ENCODE data around the gene RAB4B. TPM values are rescaled to one million over a fixed set of nuclear protein-coding genes. Genes with fewer than 3 reads are reported as not detected.

RAB4B gene
- total and polyA plus RNA-seq, 2 of the 13 experiments (the other 11 are each of a cell fraction or from before 2014, with no cell fraction given), result 3.3 to 5.4 TPM

DNA sequence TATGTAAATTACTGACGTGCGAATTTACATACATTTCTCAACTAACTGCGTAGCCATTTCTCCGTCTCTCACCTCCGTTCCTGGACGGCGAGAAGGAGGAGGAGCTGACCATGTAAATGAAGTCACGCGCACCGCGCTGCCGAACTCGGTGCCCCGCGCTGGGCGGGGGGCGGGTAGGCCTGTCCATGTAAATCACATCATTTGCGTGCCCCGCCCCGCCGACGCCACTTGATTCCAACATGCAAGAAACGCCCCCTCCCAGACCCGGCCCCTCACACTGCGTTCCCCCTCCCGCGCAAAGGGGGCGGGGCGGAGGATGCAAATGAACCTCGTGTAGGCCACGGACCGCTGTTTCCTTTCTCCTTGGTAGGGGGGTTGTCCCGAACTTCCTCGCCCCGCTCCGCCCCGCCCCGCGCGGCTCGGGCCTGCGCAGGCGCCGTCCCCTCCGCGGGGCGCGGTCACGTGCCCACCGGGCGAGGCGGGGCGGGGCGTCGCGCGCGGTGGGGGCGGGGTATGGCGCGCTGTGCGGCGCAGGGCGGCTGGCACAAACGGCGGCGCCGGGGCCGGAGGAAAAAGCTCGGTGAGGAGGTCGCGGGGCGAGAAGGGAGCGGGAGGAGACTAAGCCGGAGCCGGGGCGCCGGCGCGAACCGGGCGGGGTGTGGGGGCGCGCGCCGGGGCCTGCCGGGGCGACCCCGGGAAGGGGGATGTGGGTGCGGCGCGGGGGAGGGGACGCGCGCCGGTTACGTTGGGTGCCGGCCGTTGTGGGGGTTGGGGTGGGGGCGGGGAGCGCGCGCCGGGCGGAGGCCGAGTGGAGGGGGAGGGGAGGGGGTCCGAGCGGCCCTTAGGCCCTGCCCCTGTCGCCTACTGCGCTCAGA, 20.9 kb downstream of the RAB4B start, which contains the start of gene EGLN2 (continued):
- TF ChIP-seq, protein P1, sequence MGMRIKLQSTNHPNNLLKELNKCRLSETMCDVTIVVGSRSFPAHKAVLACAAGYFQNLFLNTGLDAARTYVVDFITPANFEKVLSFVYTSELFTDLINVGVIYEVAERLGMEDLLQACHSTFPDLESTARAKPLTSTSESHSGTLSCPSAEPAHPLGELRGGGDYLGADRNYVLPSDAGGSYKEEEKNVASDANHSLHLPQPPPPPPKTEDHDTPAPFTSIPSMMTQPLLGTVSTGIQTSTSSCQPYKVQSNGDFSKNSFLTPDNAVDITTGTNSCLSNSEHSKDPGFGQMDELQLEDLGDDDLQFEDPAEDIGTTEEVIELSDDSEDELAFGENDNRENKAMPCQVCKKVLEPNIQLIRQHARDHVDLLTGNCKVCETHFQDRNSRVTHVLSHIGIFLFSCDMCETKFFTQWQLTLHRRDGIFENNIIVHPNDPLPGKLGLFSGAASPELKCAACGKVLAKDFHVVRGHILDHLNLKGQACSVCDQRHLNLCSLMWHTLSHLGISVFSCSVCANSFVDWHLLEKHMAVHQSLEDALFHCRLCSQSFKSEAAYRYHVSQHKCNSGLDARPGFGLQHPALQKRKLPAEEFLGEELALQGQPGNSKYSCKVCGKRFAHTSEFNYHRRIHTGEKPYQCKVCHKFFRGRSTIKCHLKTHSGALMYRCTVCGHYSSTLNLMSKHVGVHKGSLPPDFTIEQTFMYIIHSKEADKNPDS (CRISPR knock-in tag; IDR thresholded peaks at IDR 0.05), result no peak
- TF ChIP-seq ZSCAN12 (CRISPR knock-in tag; IDR thresholded peaks at IDR 0.05) (no peak), SIN3A (IDR thresholded peaks at IDR 0.05; ENCODE audit: borderline replicate concordance, low read depth, low read length) (no peak; the same call in 1 of the 2 replicates), CEBPB (IDR thresholded peaks at IDR 0.05; ENCODE audit: borderline replicate concordance, low read depth, low read length) (peak; percentile 36; the same call in 1 of the 2 replicates), SALL1 (CRISPR knock-in tag; IDR thresholded peaks at IDR 0.05) (0 out of 2 replicates have a peak, but pooled peaks have one; percentile 32), SP1 (IDR thresholded peaks at IDR 0.05) (no peak), SP1 (CRISPR knock-in tag; IDR thresholded peaks at IDR 0.05) (peak; percentile 89), FOXA1 (IDR thresholded peaks at IDR 0.05) (no peak), FOXA1 (CRISPR knock-in tag; IDR thresholded peaks at IDR 0.05) (0 out of 2 replicates have a peak, but pooled peaks have one; percentile 3), ZNF574 (CRISPR knock-in tag; IDR thresholded peaks at IDR 0.05) (no peak), PTBP1 (IDR thresholded peaks at IDR 0.05; ENCODE audit: low read depth, low read length, poor library complexity, severe bottlenecking) (no peak), THAP9 (CRISPR knock-in tag; IDR thresholded peaks at IDR 0.05; ENCODE audit: borderline replicate concordance) (0 out of 2 replicates have a peak, but pooled peaks have one; percentile 6), BCL6 (CRISPR knock-in tag; IDR thresholded peaks at IDR 0.05) (peak; percentile 45; the same call in 1 of the 2 replicates), TRIM24 (CRISPR knock-in tag; IDR thresholded peaks at IDR 0.05) (no peak), ZNF562 (CRISPR knock-in tag; IDR thresholded peaks at IDR 0.05; ENCODE audit: borderline replicate concordance) (no peak)
- TF ChIP-seq, protein P2, sequence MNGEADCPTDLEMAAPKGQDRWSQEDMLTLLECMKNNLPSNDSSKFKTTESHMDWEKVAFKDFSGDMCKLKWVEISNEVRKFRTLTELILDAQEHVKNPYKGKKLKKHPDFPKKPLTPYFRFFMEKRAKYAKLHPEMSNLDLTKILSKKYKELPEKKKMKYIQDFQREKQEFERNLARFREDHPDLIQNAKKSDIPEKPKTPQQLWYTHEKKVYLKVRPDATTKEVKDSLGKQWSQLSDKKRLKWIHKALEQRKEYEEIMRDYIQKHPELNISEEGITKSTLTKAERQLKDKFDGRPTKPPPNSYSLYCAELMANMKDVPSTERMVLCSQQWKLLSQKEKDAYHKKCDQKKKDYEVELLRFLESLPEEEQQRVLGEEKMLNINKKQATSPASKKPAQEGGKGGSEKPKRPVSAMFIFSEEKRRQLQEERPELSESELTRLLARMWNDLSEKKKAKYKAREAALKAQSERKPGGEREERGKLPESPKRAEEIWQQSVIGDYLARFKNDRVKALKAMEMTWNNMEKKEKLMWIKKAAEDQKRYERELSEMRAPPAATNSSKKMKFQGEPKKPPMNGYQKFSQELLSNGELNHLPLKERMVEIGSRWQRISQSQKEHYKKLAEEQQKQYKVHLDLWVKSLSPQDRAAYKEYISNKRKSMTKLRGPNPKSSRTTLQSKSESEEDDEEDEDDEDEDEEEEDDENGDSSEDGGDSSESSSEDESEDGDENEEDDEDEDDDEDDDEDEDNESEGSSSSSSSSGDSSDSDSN (CRISPR knock-in tag; IDR thresholded peaks at IDR 0.05), result no peak
